Measurements from ENCODE around the gene SLC66A2.
"Not testable (repeated sequence)": the region's sequence is repeated elsewhere in the genome, so short reads cannot be mapped to it uniquely, and the experiment has no call there.

Gene SLC66A2

DNA sequence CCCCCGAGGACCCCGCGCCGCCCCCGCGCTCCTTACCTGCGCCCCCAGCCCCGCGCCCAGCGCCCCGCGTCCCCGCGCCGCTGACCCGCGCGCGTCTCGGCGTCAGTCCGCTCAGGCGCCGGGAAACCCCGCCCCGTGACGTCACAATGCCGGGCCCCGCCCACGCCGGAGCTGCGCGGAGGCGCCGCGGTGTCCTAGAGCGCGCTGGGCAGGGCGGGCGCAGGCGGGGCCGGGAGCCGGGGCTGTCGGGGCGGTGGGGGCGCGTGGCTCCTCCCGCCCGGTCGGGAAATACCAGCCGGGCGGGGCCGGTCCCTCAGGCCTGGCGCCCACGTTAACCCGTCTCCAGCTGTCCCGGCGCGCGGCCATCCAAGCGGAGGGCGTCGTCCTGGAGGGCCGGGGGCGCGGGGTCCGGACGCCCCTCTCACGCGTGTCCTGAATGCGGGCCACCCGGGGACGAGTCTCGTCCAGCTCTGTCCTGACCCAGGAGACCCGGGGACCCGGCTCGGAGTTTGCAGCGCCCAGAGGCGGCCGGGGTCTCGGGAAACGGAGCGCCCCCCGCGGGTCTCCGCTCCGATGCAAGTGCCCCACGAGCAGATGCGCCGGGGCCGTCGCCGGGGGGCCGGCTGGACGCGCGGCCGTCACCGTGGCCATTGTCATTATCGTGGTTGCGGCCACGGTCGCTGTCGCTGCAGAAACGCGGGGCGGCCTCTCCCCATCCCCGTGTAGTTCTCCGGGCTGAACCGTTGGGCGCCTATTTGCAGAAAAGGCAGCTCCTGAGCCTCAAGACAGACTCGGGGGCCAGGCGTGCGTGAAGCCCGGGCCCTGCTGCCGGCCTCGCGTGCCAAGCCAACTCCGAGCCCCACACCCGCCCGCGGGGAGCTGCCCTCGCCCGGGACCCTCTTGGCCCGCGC lies at the start of gene SLC66A2:
TSS of gene SLC66A2 (minus strand) at position 109 of the 911 bp plus-strand sequence. CDS start 727 bp downstream, outside the sequence.
- in situ Hi-C loops (cut with MboI; ENCODE audit: low sequenced_read_pairs): no loop called here

DNA sequence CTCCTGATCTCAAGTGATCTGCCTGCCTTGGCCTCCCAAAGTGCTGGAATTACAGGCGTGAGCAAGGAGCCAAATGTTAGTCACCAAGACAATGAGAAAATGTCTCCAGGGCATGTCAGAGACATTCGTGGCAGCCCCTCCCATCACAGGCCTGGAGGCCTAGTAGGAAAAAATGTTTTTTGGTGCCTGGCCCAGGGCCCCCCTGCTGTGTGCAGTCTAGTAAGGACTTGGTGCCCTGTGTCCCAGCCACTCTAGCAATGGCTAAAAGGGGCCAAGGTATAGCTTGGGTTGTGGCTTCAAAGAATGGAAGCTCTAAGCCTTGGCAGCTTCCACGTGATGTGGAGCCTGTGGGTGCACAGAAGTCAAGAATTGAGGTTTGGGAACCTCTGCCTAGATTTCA lies 49.4 kb upstream of the SLC66A2 start:
- in situ Hi-C loops (cut with MboI; ENCODE audit: low sequenced_read_pairs): no loop called here

GRCh38 chr18:79999701-80000100 lies 48.2 kb upstream of the SLC66A2 start:
- in situ Hi-C loops (cut with MboI; ENCODE audit: low sequenced_read_pairs): not testable (repeated sequence)

GRCh38 chr18:79991494-79991893 lies 40.0 kb upstream of the SLC66A2 start:
- in situ Hi-C loops (cut with MboI; ENCODE audit: low sequenced_read_pairs): no loop called here

- in situ Hi-C loops (cut with MboI; ENCODE audit: low sequenced_read_pairs): no loop called here
These were observed 37.7 kb upstream of the SLC66A2 start for GRCh38 chr18:79989195-79989497.

DNA sequence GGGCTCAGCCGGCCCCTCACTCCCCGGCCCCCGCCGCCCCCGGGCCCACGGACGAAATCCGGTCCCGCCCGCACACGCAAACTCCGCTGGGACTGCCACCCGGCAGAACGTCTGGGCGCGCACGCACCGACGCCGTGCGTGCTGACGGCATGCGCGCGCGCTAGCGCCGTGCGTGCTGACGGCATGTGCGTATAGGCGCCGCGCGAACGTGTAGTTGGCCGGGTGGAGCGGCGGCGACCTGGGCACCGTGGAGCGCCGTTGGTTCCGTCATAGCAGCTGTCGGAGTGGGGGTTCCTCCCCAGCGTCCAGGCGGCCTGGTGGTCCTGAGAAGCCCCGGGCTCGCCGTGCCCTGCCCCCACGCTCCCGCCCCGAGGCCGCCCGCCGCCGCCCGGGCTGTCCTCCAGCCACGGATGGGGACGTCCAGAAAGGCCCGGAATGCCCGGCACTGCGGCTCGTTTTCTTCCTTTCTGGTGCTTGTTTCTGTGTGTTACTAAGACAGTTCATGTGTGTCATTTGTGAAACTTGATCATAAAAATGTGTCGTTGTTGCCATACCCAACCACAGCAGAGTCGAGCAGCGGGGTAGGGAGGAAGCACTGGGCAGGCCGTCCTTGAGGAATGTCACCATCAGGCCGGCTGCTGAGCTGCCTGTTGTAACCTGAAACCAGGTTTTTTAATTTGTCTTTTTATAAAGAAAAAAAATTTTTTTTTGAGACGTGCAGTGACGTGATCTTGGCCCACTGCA lies 37.2 kb upstream of the SLC66A2 start, which contains the start of gene TXNL4A:
TSS of gene TXNL4A (minus strand) at position 113 of the 744 bp plus-strand sequence. CDS start 171 bp downstream, outside the sequence.
- in situ Hi-C loops (cut with MboI; ENCODE audit: low sequenced_read_pairs): no loop called here

DNA sequence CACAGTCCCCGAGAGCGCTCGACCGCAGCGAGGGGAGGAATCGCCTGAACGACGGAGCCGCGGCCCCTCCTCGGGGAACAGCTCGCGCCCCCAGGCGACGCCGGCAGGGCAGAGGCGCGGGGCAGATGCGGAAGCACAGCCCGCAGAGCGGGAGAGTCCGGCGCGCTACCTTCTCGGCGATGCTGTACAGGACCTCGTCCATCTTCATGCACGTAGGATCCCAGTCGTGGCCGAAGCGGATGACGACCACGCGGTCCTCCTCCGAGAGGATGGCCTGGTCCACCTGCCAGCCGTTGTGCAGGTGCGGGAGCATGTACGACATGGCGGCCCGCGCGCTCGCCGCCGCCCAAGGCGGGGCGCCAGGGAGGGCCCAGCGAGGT lies 36.6 kb upstream of the SLC66A2 start:
- in situ Hi-C loops (cut with MboI; ENCODE audit: low sequenced_read_pairs): no loop called here

DNA sequence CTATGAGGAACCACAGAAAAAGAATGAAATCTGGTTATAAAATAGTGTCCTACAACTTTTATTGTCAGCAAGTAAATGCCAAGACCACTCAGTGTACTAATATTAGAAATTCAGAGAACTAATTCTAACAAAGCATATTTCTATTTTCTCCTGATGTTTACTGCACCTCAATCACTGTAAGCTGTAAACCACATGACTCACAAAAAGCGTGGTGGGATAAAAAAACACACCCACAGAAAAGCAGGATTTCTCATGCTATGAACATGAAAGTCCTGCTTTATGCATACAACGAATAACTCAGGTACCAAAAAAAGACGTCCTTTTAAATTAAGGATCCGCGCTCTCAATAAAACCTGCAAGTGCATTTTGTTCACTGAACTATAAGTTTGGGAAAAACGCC lies 36.1 kb upstream of the SLC66A2 start:
- in situ Hi-C loops (cut with MboI; ENCODE audit: low sequenced_read_pairs): no loop called here

DNA sequence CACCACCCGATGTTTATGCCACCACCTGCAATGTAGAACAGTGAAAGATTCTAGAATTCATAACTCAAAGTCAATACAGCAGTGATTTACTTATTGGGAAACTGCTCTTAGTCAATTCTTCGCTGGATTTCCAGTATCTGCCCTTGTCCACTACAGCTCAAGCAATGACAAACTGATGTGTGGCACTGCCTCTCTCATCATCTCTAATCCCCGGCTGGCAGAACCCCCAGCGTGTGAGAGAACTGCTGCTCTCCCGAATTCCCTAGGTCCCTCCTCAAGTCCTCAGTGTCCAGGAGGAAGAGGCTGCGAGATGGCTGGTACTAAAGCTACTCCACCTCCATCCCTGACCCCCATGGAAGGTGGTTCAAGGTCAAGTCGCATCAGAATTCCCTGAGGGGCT lies 35.3 kb upstream of the SLC66A2 start:
- in situ Hi-C loops (cut with MboI; ENCODE audit: low sequenced_read_pairs): no loop called here

- in situ Hi-C loops (cut with MboI; ENCODE audit: low sequenced_read_pairs): no loop called here
These were observed 33.7 kb upstream of the SLC66A2 start for GRCh38 chr18:79985172-79985571.

GRCh38 chr18:79983793-79984192 lies 32.3 kb upstream of the SLC66A2 start:
- in situ Hi-C loops (cut with MboI; ENCODE audit: low sequenced_read_pairs): no loop called here

GRCh38 chr18:79983253-79983652 lies 31.8 kb upstream of the SLC66A2 start:
- in situ Hi-C loops (cut with MboI; ENCODE audit: low sequenced_read_pairs): no loop called here

DNA sequence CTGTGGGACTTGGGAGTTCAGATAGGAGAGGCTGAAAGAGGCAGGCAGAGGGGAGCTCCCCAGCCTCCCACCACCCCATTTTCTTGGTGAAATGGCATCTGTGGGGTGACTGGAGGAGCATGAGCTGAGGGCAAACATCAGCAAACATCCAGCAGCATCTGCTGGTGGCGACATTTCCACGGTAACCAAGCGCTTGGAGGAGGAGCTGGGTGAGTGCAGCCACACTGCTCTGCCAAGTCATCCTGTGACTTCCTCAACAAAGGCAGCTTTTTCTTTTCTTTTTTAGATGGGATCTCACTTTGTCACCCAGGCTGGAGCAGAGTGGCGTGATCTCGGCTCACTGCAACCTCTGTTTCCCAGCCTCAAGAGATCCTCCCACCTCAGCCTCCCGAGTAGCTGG lies 31.3 kb upstream of the SLC66A2 start:
- in situ Hi-C loops (cut with MboI; ENCODE audit: low sequenced_read_pairs): no loop called here

GRCh38 chr18:79980585-79980984 lies 29.1 kb upstream of the SLC66A2 start:
- in situ Hi-C loops (cut with MboI; ENCODE audit: low sequenced_read_pairs): no loop called here

GRCh38 chr18:79979843-79980242 lies 28.4 kb upstream of the SLC66A2 start:
- in situ Hi-C loops (cut with MboI; ENCODE audit: low sequenced_read_pairs): no loop called here

GRCh38 chr18:79975985-79976680 lies 24.7 kb upstream of the SLC66A2 start:
- in situ Hi-C loops (cut with MboI; ENCODE audit: low sequenced_read_pairs): no loop called here

DNA sequence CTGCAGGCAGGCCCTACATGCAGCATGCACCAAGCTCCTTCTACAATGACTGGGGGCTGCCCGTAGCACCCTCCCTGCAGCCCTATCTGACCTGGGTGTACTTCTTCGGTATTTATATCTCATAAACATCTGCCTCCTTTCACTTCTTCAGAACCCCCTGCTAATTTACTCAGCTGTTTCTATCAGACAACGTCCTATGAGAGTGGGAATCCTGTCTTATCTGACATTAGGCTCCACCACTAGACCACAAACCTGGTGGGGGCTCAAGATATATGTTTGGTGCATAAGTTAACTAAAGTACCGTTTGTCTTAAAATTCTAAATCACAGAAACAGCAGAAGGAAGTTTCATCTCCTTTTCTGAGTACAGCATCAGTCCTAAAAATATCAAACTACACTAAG lies 23.6 kb upstream of the SLC66A2 start:
- in situ Hi-C loops (cut with MboI; ENCODE audit: low sequenced_read_pairs): no loop called here

DNA sequence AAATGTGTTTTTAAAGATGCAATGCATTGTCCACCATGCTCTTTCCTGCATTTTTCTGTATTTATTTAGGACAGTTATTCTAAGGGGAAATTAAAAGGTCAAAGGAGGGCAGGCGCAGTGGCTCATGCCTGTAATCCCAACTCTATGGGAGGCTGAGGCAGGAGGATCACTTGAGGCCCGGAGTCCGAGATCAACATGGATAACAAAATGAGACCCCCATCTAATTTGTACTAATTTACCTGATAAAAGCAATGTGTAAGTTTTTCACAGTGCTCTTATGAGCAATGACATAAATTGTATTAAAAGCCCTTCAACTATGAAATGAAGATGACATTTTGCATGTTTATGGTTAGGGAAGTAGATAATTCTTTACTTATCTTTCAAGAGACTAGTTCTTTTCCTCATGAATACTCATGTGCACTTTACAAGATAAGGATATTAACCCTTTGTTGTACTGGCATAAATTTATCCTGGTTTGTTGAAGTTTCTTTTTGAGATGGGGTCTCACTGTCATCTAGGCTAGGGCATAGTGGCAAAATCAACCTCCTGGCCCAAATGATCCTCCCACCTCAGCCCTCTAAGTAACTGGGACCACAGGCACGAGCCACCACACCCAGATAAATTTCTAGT lies 22.7 kb upstream of the SLC66A2 start:
- in situ Hi-C loops (cut with MboI; ENCODE audit: low sequenced_read_pairs): no loop called here

DNA sequence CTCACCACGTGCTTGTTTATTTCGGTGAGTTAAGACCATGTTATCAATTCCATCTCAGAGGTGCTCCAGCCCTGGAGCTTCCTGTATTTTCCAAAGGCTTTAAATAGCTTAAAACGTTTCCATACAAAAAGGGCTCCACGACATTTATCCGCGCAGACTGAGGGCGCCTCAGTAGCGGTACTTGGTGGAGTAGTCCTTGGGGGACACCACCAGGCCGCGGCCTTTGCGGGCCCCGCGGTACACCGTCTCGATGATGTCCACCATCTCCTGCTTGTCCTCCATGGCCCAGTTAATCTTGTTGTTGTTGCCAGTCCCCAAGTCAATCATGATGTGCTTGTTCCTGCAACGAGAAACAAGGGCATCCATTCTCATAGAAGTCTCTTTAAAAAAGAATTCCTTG lies 22.1 kb upstream of the SLC66A2 start:
- in situ Hi-C loops (cut with MboI; ENCODE audit: low sequenced_read_pairs): no loop called here

- in situ Hi-C loops (cut with MboI; ENCODE audit: low sequenced_read_pairs): no loop called here
These were observed 21.3 kb upstream of the SLC66A2 start for GRCh38 chr18:79972720-79973119.

GRCh38 chr18:79971986-79972385 lies 20.5 kb upstream of the SLC66A2 start:
- in situ Hi-C loops (cut with MboI; ENCODE audit: low sequenced_read_pairs): no loop called here

Measured in HL-60/S4 treated with retinoic acid at 250 ng/mL for 4 days and 3 days (cell line).